ENCODE measurements around the gene IMMT.
"Not testable (repeated sequence)": the region's sequence is repeated elsewhere in the genome, so short reads cannot be mapped to it uniquely, and the experiment has no call there.

The IMMT gene

GRCh38 chr2:86235196-86235980, 40.1 kb upstream of the IMMT start:
- H3K4me1 ChIP-seq, result peaks cover 27% of the 10 kb centered on the region
- H4K20me1 ChIP-seq, result peaks cover 30% of the 10 kb centered on the region
- TF ChIP-seq Cebpa-rat (IDR thresholded peaks at IDR 0.05), result no peak
- H3K4me3 ChIP-seq, result no peak overlapping the region
- no peak overlapping the region for H3K9ac ChIP-seq
- H3K27me3 ChIP-seq, result peaks cover 77% of the 10 kb centered on the region
- H3K36me3 ChIP-seq, result no peaks in the 10 kb centered on the region
- H3K27ac ChIP-seq, result no peak overlapping the region
- no peak overlapping the region for H3K4me2 ChIP-seq
- no peaks in the 10 kb centered on the region for H3K9me3 ChIP-seq

GRCh38 chr2:86234563-86235131, 39.4 kb upstream of the IMMT start:
- Histone ChIP-seq H3K4me1 (peaks cover 20% of the 10 kb centered on the region), H3K27ac (no peak overlapping the region)

GRCh38 chr2:86233436-86233835, 38.2 kb upstream of the IMMT start:
- no peak overlapping the region for H3K9ac ChIP-seq

More at GRCh38 chr2:86234563-86235131, 39.4 kb upstream of the IMMT start:
- Histone ChIP-seq H3K9ac (no peak overlapping the region), H3K36me3 (no peaks in the 10 kb centered on the region), H3K4me2 (no peak overlapping the region), H3K4me3 (no peak overlapping the region), H3K27me3 (peaks cover 69% of the 10 kb centered on the region), H4K20me1 (peaks cover 23% of the 10 kb centered on the region), H3K9me3 (no peaks in the 10 kb centered on the region)
- no peak for TF ChIP-seq Cebpa-rat (IDR thresholded peaks at IDR 0.05)

GRCh38 chr2:86232910-86233309, 37.6 kb upstream of the IMMT start:
- peaks cover 6% of the 10 kb centered on the region; the same call in 1 of the 2 replicates for H4K20me1 ChIP-seq
- H3K27ac ChIP-seq, result no peak overlapping the region
- H3K4me1 ChIP-seq, result peaks cover 3% of the 10 kb centered on the region
- H3K27me3 ChIP-seq, result peaks cover 59% of the 10 kb centered on the region
- H3K9me3 ChIP-seq, result no peaks in the 10 kb centered on the region
- H3K4me3 ChIP-seq, result no peak overlapping the region
- H3K4me2 ChIP-seq, result no peak overlapping the region
- no peak overlapping the region for H3K9ac ChIP-seq
- H3K36me3 ChIP-seq, result no peaks in the 10 kb centered on the region
- no peak for TF ChIP-seq Cebpa-rat (IDR thresholded peaks at IDR 0.05)

More at GRCh38 chr2:86233436-86233835, 38.2 kb upstream of the IMMT start:
- Histone ChIP-seq H3K27ac (no peak overlapping the region), H3K4me1 (peaks cover 8% of the 10 kb centered on the region), H4K20me1 (peaks cover 11% of the 10 kb centered on the region), H3K27me3 (peaks cover 64% of the 10 kb centered on the region), H3K4me3 (no peak overlapping the region), H3K4me2 (no peak overlapping the region), H3K9me3 (no peaks in the 10 kb centered on the region), H3K36me3 (no peaks in the 10 kb centered on the region)
- no peak for TF ChIP-seq Cebpa-rat (IDR thresholded peaks at IDR 0.05)

GRCh38 chr2:86232373-86232784, 37.1 kb upstream of the IMMT start:
- H3K9ac ChIP-seq, result no peak overlapping the region

GRCh38 chr2:86231680-86232372, 36.6 kb upstream of the IMMT start:
- H4K20me1 ChIP-seq, result peaks cover 6% of the 10 kb centered on the region; the same call in 1 of the 2 replicates
- H3K36me3 ChIP-seq, result no peaks in the 10 kb centered on the region
- H3K27me3 ChIP-seq, result peaks cover 48% of the 10 kb centered on the region
- peaks cover 6% of the 10 kb centered on the region for H3K4me1 ChIP-seq
- H3K9ac ChIP-seq, result no peak overlapping the region
- no peak overlapping the region for H3K4me2 ChIP-seq
- H3K27ac ChIP-seq, result no peak overlapping the region
- H3K9me3 ChIP-seq, result no peaks in the 10 kb centered on the region
- H3K4me3 ChIP-seq, result no peak overlapping the region
- TF ChIP-seq Cebpa-rat (IDR thresholded peaks at IDR 0.05), result no peak

More at GRCh38 chr2:86232373-86232784, 37.1 kb upstream of the IMMT start:
- Histone ChIP-seq H3K9me3 (no peaks in the 10 kb centered on the region), H3K4me3 (no peak overlapping the region), H4K20me1 (peaks cover 6% of the 10 kb centered on the region; the same call in 1 of the 2 replicates), H3K4me1 (0 out of 2 replicates have a peak, but pooled peaks cover under 1% of the 10 kb centered on the region), H3K4me2 (no peak overlapping the region), H3K36me3 (no peaks in the 10 kb centered on the region), H3K27me3 (peaks cover 54% of the 10 kb centered on the region), H3K27ac (no peak overlapping the region)
- no peak for TF ChIP-seq Cebpa-rat (IDR thresholded peaks at IDR 0.05)

GRCh38 chr2:86230961-86231360, 35.7 kb upstream of the IMMT start:
- Histone ChIP-seq H3K4me1 (peaks cover 15% of the 10 kb centered on the region), H3K9ac (no peak overlapping the region), H3K4me2 (no peak overlapping the region), H3K27ac (no peak overlapping the region), H3K9me3 (no peaks in the 10 kb centered on the region), H3K36me3 (no peaks in the 10 kb centered on the region), H3K4me3 (no peak overlapping the region), H4K20me1 (peaks cover 6% of the 10 kb centered on the region; the same call in 1 of the 2 replicates), H3K27me3 (peaks cover 40% of the 10 kb centered on the region)
- TF ChIP-seq Cebpa-rat (IDR thresholded peaks at IDR 0.05), result no peak

GRCh38 chr2:86229221-86229620, 34.0 kb upstream of the IMMT start:
- no peak for TF ChIP-seq Cebpa-rat (IDR thresholded peaks at IDR 0.05)
- H4K20me1 ChIP-seq, result peaks cover 6% of the 10 kb centered on the region; the same call in 1 of the 2 replicates
- H3K4me2 ChIP-seq, result no peak overlapping the region
- peaks cover 32% of the 10 kb centered on the region for H3K4me1 ChIP-seq
- no peaks in the 10 kb centered on the region for H3K36me3 ChIP-seq
- no peak overlapping the region for H3K4me3 ChIP-seq
- H3K27me3 ChIP-seq, result peaks cover 24% of the 10 kb centered on the region
- H3K9me3 ChIP-seq, result no peaks in the 10 kb centered on the region
- H3K27ac ChIP-seq, result no peak overlapping the region
- no peak overlapping the region for H3K9ac ChIP-seq

GRCh38 chr2:86228574-86228973, 33.3 kb upstream of the IMMT start:
- peaks cover 38% of the 10 kb centered on the region for H3K4me1 ChIP-seq
- not testable (repeated sequence) for H3K4me2 ChIP-seq

GRCh38 chr2:86227685-86228084, 32.4 kb upstream of the IMMT start:
- Histone ChIP-seq H3K4me3 (no peak overlapping the region), H3K27me3 (peaks cover 10% of the 10 kb centered on the region), H3K36me3 (no peaks in the 10 kb centered on the region), H3K9ac (no peak overlapping the region), H3K4me2 (no peak overlapping the region), H4K20me1 (peaks cover 5% of the 10 kb centered on the region; the same call in 1 of the 2 replicates), H3K9me3 (no peaks in the 10 kb centered on the region), H3K4me1 (peaks cover 44% of the 10 kb centered on the region), H3K27ac (no peak overlapping the region)
- TF ChIP-seq Cebpa-rat (IDR thresholded peaks at IDR 0.05), result no peak

More at GRCh38 chr2:86228574-86228973, 33.3 kb upstream of the IMMT start:
- not testable (repeated sequence) for H3K27ac ChIP-seq, H3K9ac ChIP-seq, H3K9me3 ChIP-seq, H3K4me3 ChIP-seq, H3K36me3 ChIP-seq, H4K20me1 ChIP-seq
- peaks cover 17% of the 10 kb centered on the region for H3K27me3 ChIP-seq
